Hematopoietic multipotent progenitor cell treated with erythropoietin and hydrocortisone succinate and interleukin-3 and kit ligand, for 17 days (in vitro differentiated cells): ENCODE measurements around the gene IMP3.
"Not testable (repeated sequence)": the region's sequence is repeated elsewhere in the genome, so short reads cannot be mapped to it uniquely, and the experiment has no call there.

Source experiments
- DNase-seq: peaks from one replicate; pipeline ENCODE4 v3.0.0-alpha.2; 2015; ENCODE audit warnings: low spot score

The IMP3 gene, protein sequence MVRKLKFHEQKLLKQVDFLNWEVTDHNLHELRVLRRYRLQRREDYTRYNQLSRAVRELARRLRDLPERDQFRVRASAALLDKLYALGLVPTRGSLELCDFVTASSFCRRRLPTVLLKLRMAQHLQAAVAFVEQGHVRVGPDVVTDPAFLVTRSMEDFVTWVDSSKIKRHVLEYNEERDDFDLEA

GRCh38 chr15:75639709-75640482, at the start of gene IMP3:
Gene IMP3 (minus strand): TSS chr15:75640224. CDS start chr15:75640168, 56 bp downstream.
- peak; percentile 90 for DNase-seq

DNA sequence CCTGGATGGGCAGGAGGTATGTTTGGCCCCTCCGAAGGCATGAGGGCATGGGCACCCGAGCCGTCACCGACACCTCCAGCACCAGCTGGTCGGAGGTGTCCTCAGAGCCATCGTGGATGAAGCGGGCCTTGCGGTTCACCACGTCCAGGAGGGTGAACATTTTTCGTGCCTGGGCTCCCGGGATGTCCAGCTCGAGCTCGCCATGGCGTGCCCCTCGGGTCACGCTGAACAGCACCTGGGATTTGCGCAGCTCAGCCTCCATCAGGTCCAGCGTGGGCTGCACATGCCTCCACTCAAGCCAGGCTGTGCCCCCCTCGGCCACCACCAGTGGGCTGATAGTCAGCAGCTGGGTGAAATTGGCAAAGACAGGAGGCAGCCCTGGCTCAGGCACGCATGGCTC, 49.4 kb upstream of the IMP3 start:
- DNase-seq: not testable (repeated sequence)

DNA sequence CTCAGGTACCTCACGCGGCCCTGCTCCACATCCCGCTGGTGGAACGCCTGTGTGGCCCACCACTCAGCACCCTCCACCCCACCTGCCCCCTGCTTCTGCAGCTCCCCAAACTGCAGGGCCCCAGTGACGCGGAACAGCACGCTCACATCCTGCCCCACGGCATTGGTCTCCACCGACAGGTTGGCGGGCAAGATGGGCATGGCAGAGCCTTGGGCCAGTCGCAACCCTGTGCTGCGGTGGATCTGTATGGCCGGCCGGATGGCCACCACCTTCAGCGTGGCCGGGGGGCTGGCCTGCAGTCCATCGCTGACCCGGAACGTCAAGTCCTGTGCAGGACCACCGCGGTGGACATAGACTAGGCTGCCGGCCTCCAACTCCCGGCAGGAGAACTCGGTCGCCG, 48.8 kb upstream of the IMP3 start:
- no peak for DNase-seq

- DNase-seq: no peak
Measured at GRCh38 chr15:75688278-75688557, 48.2 kb upstream of the IMP3 start.

GRCh38 chr15:75687486-75688277, 47.7 kb upstream of the IMP3 start:
- DNase-seq: no peak

DNA sequence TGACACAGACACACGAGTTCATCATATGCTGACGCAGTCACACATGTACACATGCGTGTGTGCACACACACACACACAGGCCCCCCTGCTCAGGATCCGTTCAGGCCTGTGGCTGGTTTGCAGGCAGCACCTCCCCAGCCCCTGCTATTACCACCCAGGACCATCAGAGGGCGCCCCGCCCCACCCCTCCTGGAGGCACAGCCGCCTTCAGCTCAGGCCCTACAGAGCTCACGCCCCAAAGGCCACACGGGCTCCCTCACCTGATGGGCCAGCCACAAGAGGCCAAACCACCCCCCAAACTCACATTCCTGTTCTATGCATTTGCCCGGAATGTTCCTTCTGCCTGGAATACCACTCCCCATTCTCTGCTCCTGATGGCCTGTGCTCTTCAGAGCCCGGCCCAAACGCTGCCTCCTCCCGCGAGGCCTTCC, 46.2 kb upstream of the IMP3 start:
- peak; percentile 54 for DNase-seq

DNA sequence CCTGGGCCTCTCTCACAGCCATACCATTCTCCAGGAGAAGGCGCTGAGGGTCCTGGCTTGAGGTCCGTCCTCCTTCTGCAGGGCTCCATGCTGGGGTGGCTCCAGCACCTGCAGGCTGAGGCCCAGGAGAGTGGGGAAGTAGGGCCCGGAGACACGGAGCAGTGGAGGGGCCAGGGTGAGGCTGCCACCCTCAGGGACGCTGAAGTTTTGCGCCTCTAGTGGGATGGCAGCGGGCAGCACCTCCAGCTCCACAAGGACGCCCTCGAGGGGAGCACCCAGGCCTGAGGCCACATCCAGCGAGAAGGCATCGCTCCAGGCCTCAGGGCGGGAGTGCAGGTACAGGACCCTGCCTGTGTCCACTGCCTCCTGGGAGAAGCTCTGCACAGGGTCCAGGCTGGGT, 45.2 kb upstream of the IMP3 start:
- DNase-seq: no peak

GRCh38 chr15:75684648-75685047, 44.6 kb upstream of the IMP3 start:
- DNase-seq: no peak

GRCh38 chr15:75683646-75684312, 43.8 kb upstream of the IMP3 start:
- DNase-seq: peak; percentile 54

DNA sequence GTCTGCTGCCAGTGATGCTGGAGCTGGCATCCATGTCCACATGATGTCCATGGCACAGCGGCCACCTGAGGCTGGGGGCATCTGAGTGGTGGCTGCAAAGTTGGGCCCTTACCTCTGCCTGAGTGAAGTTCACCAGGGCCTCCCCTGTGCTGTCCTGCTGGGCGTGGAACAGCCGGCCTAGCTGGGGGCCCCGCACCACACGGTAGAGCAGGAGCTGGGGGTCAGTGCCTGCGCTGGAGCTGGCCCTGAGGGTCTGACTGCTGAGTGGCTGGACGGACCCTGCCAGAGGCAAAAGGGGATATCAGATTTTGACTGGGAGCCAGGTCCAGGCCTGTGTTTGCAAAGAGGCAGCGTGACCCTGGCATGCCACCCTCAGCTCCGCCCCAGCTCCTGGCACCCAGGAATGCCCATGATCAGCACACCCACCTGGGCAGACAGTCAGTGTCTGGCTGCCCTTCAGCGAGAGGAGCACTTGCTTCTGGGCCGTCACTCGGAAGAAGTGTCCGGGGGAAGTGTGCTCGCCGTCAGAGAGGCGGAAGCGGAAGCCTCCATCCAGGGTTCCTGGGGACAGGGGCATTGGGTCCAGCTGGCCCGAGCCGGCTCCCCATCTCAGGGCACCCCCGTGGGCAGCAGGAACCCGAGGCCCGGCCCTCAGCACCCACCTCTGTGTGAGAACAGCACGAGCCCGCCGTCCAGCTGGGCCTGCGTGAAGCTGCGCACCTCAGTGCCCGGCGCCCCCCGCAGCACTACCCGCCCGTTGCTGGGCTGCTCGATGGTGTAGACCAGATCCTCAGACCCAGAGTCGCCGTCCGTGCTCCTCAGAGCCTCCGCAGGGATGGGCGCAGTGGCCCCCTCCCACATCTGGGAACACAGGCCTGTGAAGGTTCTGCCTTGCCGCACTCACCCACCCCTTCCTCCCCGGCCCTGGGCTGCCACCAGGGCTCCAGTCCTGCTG, 42.4 kb upstream of the IMP3 start:
- no peak for DNase-seq

DNA sequence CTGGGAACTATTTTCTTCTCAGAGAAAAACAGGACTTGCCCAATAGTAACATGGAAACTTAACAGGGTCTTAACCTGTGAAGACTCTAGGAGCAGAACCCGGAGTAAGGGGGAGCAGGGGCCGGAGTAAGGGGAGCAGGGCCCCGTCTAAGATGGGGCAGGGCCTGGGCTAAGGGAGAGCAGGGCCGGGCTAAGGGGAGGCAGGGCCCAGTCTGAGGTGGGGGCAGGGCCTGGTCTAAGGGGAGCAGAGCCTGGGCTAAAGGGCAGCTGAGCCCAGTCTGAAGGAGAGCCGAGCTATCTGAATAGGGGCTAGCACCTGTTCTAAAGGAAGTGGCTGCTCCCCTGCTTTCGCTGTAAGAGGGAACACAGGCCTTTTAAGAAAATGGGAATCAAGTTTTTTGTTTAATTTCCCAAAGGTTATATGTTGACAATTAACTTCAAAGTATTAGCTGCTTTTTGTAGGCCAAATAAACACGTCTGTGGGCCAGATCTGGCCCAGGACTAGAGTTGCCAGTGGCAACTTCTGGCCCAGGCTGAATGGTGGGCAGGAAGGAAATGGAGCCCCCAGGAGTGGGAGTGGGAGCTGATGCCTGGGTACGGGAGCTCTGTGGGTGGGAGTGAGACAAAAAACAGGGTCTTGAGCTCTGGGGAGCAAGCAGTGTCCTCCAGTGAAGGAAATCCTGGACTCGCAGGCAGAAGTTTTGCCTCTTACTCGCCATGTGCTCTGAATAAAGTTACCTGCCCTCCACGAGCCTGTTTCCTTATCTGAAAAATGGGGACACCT, 40.2 kb upstream of the IMP3 start:
- DNase-seq: no peak

GRCh38 chr15:75678324-75678690, 38.3 kb upstream of the IMP3 start:
- DNase-seq: not testable (repeated sequence)

GRCh38 chr15:75677465-75678323, 37.7 kb upstream of the IMP3 start:
- DNase-seq: no peak

DNA sequence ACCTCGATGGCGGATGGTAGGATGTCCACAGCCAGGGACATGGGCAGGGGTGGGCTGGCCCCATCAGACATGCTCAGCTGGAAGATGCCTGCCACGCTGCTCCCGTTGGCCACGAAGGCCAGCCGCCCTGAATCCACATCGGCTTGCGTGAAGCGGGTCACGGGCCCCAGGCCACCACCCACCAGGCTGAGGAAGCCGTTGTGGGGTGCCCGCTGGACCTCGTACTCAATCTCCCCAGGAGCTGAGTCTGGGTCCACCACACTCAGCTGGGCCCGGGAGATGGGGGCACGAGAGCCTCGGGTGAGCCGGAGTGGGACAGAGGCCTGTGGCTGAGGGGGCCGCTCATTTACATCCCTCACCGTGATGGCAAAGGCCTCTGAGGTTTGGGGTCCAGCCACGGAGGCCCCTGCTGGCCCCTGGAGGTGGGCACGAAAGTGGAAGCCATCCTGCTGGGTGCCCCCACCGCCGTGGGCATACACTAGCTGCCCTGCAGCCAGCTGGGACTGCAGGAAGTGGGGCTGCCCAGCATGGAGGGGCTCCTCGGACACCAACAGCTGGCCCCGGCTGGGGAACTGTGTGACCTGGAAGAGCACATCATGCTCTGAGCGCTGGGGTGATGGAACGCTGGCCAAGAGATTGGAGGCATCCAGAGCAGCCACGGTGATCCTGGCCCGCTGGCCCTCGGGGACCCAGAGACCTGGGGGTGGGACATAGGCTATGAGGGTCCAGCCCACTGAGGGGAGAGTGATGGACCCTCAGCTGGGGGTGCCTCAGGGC, 36.9 kb upstream of the IMP3 start:
- no peak for DNase-seq

DNA sequence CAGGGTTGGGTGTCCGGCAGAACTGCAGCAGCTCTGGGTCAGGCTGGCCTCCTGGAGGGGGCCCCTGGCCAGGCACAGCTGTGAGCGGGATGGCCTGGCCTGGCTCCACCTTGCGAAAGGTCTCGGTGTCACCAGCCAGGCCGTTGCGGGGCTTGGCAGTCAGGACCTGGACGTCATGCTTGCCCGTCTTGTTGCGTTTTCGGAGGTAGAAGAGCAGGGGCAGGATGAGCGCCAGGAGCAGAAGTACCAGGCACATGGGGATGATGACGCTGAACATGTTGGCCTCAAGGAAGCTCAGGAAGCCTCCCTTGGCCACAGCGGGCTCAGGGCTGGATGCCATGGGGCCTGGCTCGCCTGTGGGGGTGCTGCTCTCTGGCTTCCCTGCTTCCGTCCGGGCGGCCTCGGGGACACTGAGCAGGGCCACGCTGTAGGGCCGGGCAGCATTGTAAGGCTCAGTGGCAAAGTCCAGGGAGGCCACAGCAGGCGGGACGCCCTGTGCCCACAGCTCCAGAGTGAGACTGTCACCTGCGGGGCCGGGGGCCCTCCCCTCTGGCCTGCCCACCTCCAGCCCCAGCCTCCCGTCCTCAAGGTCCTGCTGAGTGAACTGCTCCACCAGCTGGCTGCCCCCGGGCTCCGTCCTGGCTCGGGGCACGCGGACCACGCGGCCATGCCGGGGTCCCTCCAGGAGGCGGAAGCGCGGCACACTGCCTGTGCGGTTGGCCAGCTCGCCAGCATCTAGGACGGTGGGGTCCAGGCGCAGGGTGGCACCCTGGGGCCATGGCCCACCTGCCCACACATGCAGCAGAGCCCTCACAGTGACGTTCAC, 35.8 kb upstream of the IMP3 start:
- no peak for DNase-seq

DNA sequence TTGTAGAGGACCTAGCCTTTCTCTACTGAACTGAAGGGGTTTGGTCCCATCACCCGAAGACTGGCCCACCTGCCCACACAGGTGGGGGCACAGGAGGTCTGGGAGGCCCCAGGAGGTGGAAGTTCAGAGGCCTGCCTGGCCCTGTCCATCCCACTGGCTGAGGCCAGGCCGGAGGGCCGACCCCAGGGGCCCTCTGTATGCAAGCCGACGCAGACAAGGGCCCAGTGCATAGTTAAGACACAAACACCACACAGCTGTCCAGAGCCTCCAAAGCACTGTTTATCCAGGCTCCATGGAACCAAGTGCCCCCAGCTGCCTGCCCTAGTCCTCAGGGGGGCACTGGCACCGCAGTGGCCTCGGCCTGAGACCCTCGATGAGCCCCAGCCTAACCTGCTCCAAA, 34.3 kb upstream of the IMP3 start:
- no peak for DNase-seq

DNA sequence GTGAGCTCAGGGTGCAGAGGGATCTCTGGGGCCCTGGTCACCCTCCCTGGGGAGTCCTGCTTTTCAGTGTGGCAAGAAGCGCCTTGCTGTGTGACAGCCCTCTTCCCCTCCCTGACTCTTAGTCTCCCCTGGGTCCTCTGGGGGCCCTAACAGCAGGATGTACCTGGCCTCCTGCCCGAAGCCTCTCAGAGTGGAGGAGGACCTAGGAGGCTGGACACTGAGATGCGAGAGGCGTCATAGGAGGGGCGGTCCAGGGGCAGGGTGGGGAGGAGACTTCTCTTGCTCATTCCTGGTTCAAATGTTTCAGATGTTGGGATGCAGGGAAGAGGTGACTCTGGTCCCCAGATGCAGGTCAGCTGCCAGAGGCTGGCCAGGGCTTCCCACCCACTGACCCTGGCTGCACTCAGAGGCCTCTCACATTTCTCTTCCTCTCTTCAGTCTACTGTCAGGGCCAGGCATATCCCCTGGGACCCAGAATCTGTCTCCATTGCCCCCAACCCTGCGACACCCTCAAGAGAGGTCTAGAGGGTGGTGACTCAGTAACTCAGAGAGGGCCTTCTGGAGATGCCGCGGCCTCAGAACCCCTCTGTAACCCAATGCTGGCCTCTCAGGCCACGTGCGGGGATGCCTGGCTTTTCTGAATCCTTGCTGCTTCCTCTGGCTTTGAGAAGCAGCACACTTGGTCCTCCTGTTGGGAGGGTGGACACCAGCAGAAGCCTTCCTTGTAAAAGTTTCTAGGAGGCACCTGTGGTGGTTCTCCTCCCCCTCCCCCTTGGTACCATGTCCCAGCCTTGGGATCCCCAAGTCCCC, 33.6 kb upstream of the IMP3 start:
- DNase-seq: no peak
